ENCODE measurements around the gene SERPINA5.
A peak's percentile ranks its signal among the peaks of the same experiment; 100 is the strongest.

The SERPINA5 gene

DNA sequence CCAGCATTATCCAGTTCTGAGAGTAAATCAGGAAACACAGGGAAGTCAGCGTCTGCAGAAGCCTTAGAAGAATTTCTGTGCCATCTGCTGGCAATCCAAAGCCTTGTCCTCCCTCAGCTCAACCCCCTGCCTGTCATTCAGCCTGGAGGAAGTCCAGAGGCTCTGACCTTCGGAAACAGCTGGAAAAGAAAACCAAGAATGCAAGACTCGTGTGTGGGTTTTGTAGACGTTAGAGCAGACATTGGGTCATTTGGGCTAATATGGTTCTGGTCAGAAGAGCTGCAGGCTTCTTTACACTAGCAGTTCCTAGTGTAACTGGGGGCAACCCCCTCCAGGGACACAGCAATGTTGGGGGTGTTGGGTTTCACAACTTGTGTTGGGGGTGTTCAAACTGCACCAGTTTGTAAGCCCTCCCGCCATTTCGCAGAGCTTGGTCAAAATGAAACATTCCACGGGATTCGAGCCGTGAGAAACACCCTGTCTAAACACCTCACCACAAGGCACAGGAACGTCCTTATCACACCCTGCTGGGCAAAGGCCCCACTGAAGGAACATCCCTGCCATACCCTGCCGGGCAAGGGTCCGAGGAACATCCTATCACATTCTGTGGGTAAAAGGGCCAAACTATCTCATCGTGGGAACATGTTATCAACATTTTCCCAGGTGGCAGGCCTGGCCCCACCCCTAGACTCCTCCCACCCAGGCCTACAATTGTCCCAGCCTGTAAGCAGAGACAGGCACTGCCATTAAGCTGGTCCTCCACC, 41.0 kb upstream of the SERPINA5 start:
- Histone ChIP-seq H3K4me3 (ENCODE audit: insufficient read length, low read depth) (no peak overlapping the region), H3K4me1 (ENCODE audit: insufficient read depth, insufficient read length) (peaks cover 5% of the 10 kb centered on the region), H3K27me3 (ENCODE audit: insufficient read depth, insufficient read length) (no peaks in the 10 kb centered on the region), H3K9ac (ENCODE audit: insufficient read length, low read depth) (no peak overlapping the region), H3K9me3 (ENCODE audit: insufficient read depth, low read length) (no peaks in the 10 kb centered on the region), H3K36me3 (ENCODE audit: insufficient read depth, insufficient read length, low read length) (no peaks in the 10 kb centered on the region)
- no peak for DNase-seq (ENCODE audit: low read depth, low spot score)
- no peak for TF ChIP-seq YY1 (IDR thresholded peaks at IDR 0.05; ENCODE audit: insufficient read depth, insufficient read length)
- TF ChIP-seq SUZ12 (IDR thresholded peaks at IDR 0.05; ENCODE audit: extremely low read depth, insufficient read depth, insufficient read length): no peak
- TF ChIP-seq ZNF274 (IDR thresholded peaks at IDR 0.05; ENCODE audit: low read depth, low read length): no peak

DNA sequence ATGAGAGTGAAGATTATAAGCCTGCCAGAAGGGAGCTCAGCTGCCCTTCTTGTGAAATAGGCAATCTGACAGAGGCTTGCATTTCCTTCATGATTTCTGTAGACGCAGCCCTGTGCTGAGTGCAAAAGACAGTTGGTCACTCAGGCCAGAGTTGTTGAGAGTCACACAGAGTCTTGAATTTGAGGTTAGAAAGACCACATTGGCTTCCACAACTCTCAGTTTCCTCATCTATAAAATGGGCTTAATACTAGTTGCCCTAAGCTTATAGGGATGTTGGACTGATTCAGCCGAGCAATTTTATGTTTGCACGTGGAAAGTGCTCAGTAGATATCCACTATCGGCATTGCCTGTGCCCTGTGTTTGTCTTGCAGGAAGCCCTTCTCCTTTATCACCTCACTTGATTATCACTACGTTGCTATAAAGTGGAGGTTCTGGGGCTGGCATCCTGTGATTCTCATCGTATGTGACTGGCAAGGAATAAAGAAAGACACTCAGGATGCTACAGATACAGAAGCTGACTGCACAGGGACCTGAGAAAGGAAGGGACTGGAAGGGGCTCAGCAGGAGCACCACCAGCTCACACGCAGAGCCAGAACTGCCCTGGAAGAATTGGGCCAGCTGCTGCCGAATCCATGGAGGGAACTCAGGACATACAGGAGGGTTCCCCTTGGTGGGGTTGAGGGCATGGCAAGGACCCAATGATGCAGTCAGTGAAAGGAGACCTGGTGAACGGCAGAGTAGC, 39.8 kb upstream of the SERPINA5 start:
- TF ChIP-seq ZNF274 (IDR thresholded peaks at IDR 0.05; ENCODE audit: low read depth, low read length) (no peak), SUZ12 (IDR thresholded peaks at IDR 0.05; ENCODE audit: extremely low read depth, insufficient read depth, insufficient read length) (no peak), YY1 (IDR thresholded peaks at IDR 0.05; ENCODE audit: insufficient read depth, insufficient read length) (no peak)

DNA sequence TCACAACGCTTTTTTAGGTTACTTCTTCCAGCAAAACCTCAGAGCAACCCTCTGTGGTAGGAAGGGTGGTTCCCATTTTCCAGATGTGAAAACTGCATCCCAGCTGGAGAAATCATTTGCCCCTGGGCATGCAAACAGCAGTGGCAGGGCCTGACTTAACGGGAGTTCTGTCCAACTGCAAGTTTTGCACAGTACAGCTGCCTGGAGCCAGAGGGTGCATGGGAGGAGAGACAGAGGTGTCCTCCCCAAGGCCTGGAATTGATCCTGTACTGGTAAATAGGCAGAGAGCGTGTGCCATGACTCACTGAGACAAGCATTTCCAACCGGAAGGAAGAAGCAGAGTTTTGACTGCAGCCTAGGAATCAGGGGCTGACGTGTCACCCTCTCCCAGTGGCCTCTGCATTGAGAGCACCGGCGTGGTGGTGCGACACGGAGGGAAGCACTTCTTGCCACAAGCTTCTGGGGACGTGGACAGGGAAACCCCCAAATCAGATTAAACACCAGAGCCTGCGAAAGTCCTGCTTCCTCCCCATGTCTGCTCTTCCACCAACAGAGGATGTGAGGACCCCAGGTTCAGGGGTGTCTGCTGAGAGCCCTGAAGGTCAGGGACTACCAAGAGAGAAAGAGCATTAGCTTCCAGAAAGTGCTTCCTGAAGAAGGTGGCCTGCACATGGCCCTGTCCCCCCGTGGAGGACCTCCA, 39.0 kb upstream of the SERPINA5 start:
- TF ChIP-seq SUZ12 (IDR thresholded peaks at IDR 0.05; ENCODE audit: extremely low read depth, insufficient read depth, insufficient read length): no peak
- TF ChIP-seq ZNF274 (IDR thresholded peaks at IDR 0.05; ENCODE audit: low read depth, low read length): no peak
- no peak for TF ChIP-seq YY1 (IDR thresholded peaks at IDR 0.05; ENCODE audit: insufficient read depth, insufficient read length)
- Histone ChIP-seq H3K36me3 (ENCODE audit: insufficient read depth, insufficient read length, low read length) (no peaks in the 10 kb centered on the region), H3K4me3 (ENCODE audit: insufficient read length, low read depth) (no peak overlapping the region), H3K27me3 (ENCODE audit: insufficient read depth, insufficient read length) (no peaks in the 10 kb centered on the region), H3K9ac (ENCODE audit: insufficient read length, low read depth) (no peak overlapping the region), H3K9me3 (ENCODE audit: insufficient read depth, low read length) (no peaks in the 10 kb centered on the region), H3K4me1 (ENCODE audit: insufficient read depth, insufficient read length) (peaks cover 5% of the 10 kb centered on the region)
- DNase-seq (ENCODE audit: low read depth, low spot score): no peak

More for the DNA sequence above, 39.8 kb upstream of the SERPINA5 start:
- H3K36me3 ChIP-seq (ENCODE audit: insufficient read depth, insufficient read length, low read length): no peaks in the 10 kb centered on the region
- H3K4me3 ChIP-seq (ENCODE audit: insufficient read length, low read depth): no peak overlapping the region
- DNase-seq (ENCODE audit: low read depth, low spot score): no peak
- H3K4me1 ChIP-seq (ENCODE audit: insufficient read depth, insufficient read length): peaks cover 5% of the 10 kb centered on the region
- no peak overlapping the region for H3K9ac ChIP-seq (ENCODE audit: insufficient read length, low read depth)
- H3K9me3 ChIP-seq (ENCODE audit: insufficient read depth, low read length): no peaks in the 10 kb centered on the region
- H3K27me3 ChIP-seq (ENCODE audit: insufficient read depth, insufficient read length): no peaks in the 10 kb centered on the region

DNA sequence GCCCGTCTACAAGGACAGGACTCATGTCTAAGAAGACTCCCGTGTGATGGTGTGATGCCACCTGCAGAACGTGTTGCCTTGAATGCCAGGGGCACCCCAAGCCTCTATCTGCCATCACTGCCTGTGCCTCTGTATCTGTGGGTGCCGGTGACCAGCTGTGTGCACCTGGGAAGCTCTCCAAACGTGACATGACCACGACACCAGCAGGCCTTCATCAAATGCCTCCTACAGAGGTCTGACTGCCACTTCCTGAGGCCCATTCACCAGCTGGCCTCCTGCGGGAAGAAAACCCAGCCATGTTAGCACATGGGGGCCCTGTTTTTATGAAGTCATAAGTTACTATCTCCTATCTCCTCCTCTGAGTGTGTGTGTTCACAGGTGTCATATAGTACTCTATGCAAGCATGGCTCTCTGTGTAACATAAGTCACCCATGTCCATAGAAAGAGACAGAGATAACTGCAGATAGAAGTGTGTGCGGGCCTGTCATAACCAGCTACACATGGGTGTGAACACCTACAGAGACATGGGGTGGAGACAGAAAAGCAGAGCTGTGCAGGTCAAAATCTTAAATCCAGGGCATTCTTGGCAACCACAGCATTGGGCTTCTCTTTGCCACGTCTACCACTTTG, 38.3 kb upstream of the SERPINA5 start:
- peaks cover 5% of the 10 kb centered on the region for H3K4me1 ChIP-seq (ENCODE audit: insufficient read depth, insufficient read length)
- no peak overlapping the region for H3K4me3 ChIP-seq (ENCODE audit: insufficient read length, low read depth)
- no peaks in the 10 kb centered on the region for H3K27me3 ChIP-seq (ENCODE audit: insufficient read depth, insufficient read length)
- no peaks in the 10 kb centered on the region for H3K36me3 ChIP-seq (ENCODE audit: insufficient read depth, insufficient read length, low read length)
- no peak overlapping the region for H3K9ac ChIP-seq (ENCODE audit: insufficient read length, low read depth)
- H3K9me3 ChIP-seq (ENCODE audit: insufficient read depth, low read length): no peaks in the 10 kb centered on the region
- no peak for DNase-seq (ENCODE audit: low read depth, low spot score)
- TF ChIP-seq SUZ12 (IDR thresholded peaks at IDR 0.05; ENCODE audit: extremely low read depth, insufficient read depth, insufficient read length) (no peak), ZNF274 (IDR thresholded peaks at IDR 0.05; ENCODE audit: low read depth, low read length) (no peak), YY1 (IDR thresholded peaks at IDR 0.05; ENCODE audit: insufficient read depth, insufficient read length) (no peak)

DNA sequence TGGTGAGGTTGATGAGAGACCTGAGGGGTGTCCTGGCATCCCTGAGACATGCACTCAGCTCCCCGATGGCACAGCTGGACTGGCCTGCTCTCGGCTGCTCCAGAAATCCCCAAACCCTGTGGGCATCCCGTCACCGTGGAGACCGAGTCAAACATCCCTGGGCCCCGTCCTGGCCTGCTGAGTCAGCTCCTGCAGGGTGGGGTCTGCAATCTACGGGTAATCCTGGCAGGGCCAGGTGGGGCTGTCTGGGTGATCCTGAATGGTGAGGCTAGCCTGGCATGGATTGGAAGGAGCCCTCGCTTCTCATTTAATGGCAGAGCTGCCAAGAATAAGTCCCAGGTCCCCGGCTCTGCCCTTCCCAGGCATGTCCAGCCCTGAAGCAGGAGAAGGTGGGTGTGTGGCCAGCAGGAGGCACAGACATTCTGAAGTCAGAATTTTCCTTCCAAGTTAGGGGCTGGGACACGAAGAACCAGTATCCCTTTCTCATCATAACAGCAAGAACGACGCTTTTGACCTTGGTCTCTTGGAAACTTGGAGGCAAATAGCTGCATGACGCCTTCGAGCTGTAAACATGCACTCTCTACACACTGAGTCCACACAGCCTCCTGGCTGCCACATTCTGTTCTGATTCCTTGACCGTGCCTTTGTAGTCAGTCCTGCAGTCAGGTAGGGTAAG, 37.6 kb upstream of the SERPINA5 start:
- H3K9me3 ChIP-seq (ENCODE audit: insufficient read depth, low read length): no peaks in the 10 kb centered on the region
- no peak overlapping the region for H3K9ac ChIP-seq (ENCODE audit: insufficient read length, low read depth)
- no peak for DNase-seq (ENCODE audit: low read depth, low spot score)
- H3K4me3 ChIP-seq (ENCODE audit: insufficient read length, low read depth): peak overlapping the region; percentile 2
- H3K4me1 ChIP-seq (ENCODE audit: insufficient read depth, insufficient read length): peaks cover 5% of the 10 kb centered on the region
- no peaks in the 10 kb centered on the region for H3K27me3 ChIP-seq (ENCODE audit: insufficient read depth, insufficient read length)
- TF ChIP-seq ZNF274 (IDR thresholded peaks at IDR 0.05; ENCODE audit: low read depth, low read length) (no peak), SUZ12 (IDR thresholded peaks at IDR 0.05; ENCODE audit: extremely low read depth, insufficient read depth, insufficient read length) (no peak), YY1 (IDR thresholded peaks at IDR 0.05; ENCODE audit: insufficient read depth, insufficient read length) (no peak)
- no peaks in the 10 kb centered on the region for H3K36me3 ChIP-seq (ENCODE audit: insufficient read depth, insufficient read length, low read length)

DNA sequence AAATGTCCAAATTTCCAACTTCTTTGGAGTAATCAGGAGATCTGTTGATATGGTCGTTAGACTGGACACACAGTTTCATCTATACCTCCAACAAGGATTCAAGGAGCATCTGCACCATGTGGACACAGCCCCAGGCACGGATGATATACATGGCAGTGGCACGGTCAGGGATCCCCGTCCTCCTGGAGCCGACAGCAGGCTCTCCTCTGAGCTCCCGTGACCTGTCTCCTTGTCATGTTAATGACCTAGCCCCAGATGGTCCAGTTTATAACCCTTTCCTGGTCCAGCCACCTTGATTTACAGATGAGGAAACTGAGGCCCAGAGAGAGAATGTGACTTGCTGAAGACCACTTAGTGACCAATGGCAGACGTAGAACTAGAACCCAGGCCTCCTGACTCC, 36.5 kb upstream of the SERPINA5 start:
- Histone ChIP-seq H3K27me3 (ENCODE audit: insufficient read depth, insufficient read length) (no peaks in the 10 kb centered on the region), H3K36me3 (ENCODE audit: insufficient read depth, insufficient read length, low read length) (no peaks in the 10 kb centered on the region), H3K4me1 (ENCODE audit: insufficient read depth, insufficient read length) (peaks cover 5% of the 10 kb centered on the region), H3K4me3 (ENCODE audit: insufficient read length, low read depth) (no peak overlapping the region), H3K9ac (ENCODE audit: insufficient read length, low read depth) (no peak overlapping the region), H3K9me3 (ENCODE audit: insufficient read depth, low read length) (no peaks in the 10 kb centered on the region)
- TF ChIP-seq SUZ12 (IDR thresholded peaks at IDR 0.05; ENCODE audit: extremely low read depth, insufficient read depth, insufficient read length): no peak
- TF ChIP-seq ZNF274 (IDR thresholded peaks at IDR 0.05; ENCODE audit: low read depth, low read length): no peak
- TF ChIP-seq YY1 (IDR thresholded peaks at IDR 0.05; ENCODE audit: insufficient read depth, insufficient read length): no peak
- DNase-seq (ENCODE audit: low read depth, low spot score): no peak
